Measurements from ENCODE around the gene CORO2B.

DNA sequence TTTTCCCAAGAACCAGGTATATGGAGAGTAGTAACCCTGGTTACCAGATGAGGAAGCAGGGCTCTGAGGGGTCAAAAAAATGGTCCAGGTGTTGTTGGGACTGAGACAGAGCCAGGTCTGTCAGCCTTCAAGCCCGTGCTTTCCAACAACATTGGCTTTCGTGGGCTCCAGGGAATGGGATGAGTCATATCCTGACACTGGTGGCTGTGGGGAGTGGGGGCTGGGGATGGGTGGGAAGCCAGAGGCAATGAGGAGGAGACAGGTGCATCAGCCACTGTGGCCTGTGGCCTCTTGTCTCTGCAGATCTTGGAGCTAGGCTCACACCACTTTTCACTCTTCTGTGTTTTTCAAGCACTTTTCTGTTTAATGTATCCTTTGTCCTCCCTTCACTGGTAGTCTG, 38.2 kb downstream of the CORO2B start:
- TF ChIP-seq CTCF (IDR thresholded peaks at IDR 0.05) (no peak), EZH2 (IDR thresholded peaks at IDR 0.05) (no peak), EZH2phosphoT487 (IDR thresholded peaks at IDR 0.05) (no peak)

All from neural progenitor cell (in vitro differentiated cells).